ENCODE data around the gene USP3.
A peak's percentile ranks its signal among the peaks of the same experiment; 100 is the strongest.

The USP3 gene

GRCh38 chr15:63601026-63601703 lies 96.8 kb downstream of the USP3 start:
- peak; percentile 37 for DNase-seq (ENCODE audit: insufficient read length, low spot score)

GRCh38 chr15:63601704-63602185 lies 97.4 kb downstream of the USP3 start:
- TF ChIP-seq SPI1 (IDR thresholded peaks at IDR 0.05; ENCODE audit: low read depth, low read length) (no peak), PAX5 (IDR thresholded peaks at IDR 0.05; ENCODE audit: insufficient read depth, low read length, severe bottlenecking) (no peak), POU2F2 (IDR thresholded peaks at IDR 0.05; ENCODE audit: low read depth, low read length) (no peak), TAF1 (IDR thresholded peaks at IDR 0.05; ENCODE audit: low read depth, low read length) (no peak), POLR2AphosphoS5 (IDR thresholded peaks at IDR 0.05; ENCODE audit: low read depth, low read length) (no peak), POLR2A (IDR thresholded peaks at IDR 0.05; ENCODE audit: low read depth, low read length) (no peak)
- FAIRE-seq, result no peak
- DNase-seq (ENCODE audit: insufficient read length, low spot score), result no peak

More at GRCh38 chr15:63601026-63601703, 96.8 kb downstream of the USP3 start:
- peak; percentile 62 for FAIRE-seq
- TF ChIP-seq PAX5 (IDR thresholded peaks at IDR 0.05; ENCODE audit: insufficient read depth, low read length, severe bottlenecking), result no peak
- TF ChIP-seq POU2F2 (IDR thresholded peaks at IDR 0.05; ENCODE audit: low read depth, low read length), result peak; percentile 53; the same call in 1 of the 2 replicates
- no peak for TF ChIP-seq POLR2A (IDR thresholded peaks at IDR 0.05; ENCODE audit: low read depth, low read length)
- TF ChIP-seq SPI1 (IDR thresholded peaks at IDR 0.05; ENCODE audit: low read depth, low read length), result no peak
- 0 out of 2 replicates have a peak, but pooled peaks have one; percentile 13 for TF ChIP-seq POLR2AphosphoS5 (IDR thresholded peaks at IDR 0.05; ENCODE audit: low read depth, low read length)
- TF ChIP-seq TAF1 (IDR thresholded peaks at IDR 0.05; ENCODE audit: low read depth, low read length), result no peak

- DNase-seq (ENCODE audit: insufficient read length, low spot score) (no peak), FAIRE-seq (peak; percentile 20)
- TF ChIP-seq POLR2A (IDR thresholded peaks at IDR 0.05; ENCODE audit: low read depth, low read length) (no peak), POU2F2 (IDR thresholded peaks at IDR 0.05; ENCODE audit: low read depth, low read length) (no peak), TAF1 (IDR thresholded peaks at IDR 0.05; ENCODE audit: low read depth, low read length) (no peak), PAX5 (IDR thresholded peaks at IDR 0.05; ENCODE audit: insufficient read depth, low read length, severe bottlenecking) (no peak), SPI1 (IDR thresholded peaks at IDR 0.05; ENCODE audit: low read depth, low read length) (no peak), POLR2AphosphoS5 (IDR thresholded peaks at IDR 0.05; ENCODE audit: low read depth, low read length) (no peak)
These were observed 98.2 kb downstream of the USP3 start for GRCh38 chr15:63602595-63602994.

- DNase-seq (ENCODE audit: insufficient read length, low spot score) (no peak), FAIRE-seq (no peak)
- TF ChIP-seq SPI1 (IDR thresholded peaks at IDR 0.05; ENCODE audit: low read depth, low read length) (no peak), POLR2AphosphoS5 (IDR thresholded peaks at IDR 0.05; ENCODE audit: low read depth, low read length) (0 out of 2 replicates have a peak, but pooled peaks have one; percentile 16), POU2F2 (IDR thresholded peaks at IDR 0.05; ENCODE audit: low read depth, low read length) (no peak), TAF1 (IDR thresholded peaks at IDR 0.05; ENCODE audit: low read depth, low read length) (no peak), POLR2A (IDR thresholded peaks at IDR 0.05; ENCODE audit: low read depth, low read length) (0 out of 2 replicates have a peak, but pooled peaks have one; percentile 25), PAX5 (IDR thresholded peaks at IDR 0.05; ENCODE audit: insufficient read depth, low read length, severe bottlenecking) (no peak)
These were observed 99.1 kb downstream of the USP3 start for GRCh38 chr15:63603516-63603915.

GRCh38 chr15:63604281-63604680 lies 99.9 kb downstream of the USP3 start:
- no peak for DNase-seq (ENCODE audit: insufficient read length, low spot score)
- no peak for FAIRE-seq
- TF ChIP-seq PAX5 (IDR thresholded peaks at IDR 0.05; ENCODE audit: insufficient read depth, low read length, severe bottlenecking) (no peak), TAF1 (IDR thresholded peaks at IDR 0.05; ENCODE audit: low read depth, low read length) (no peak), POLR2A (IDR thresholded peaks at IDR 0.05; ENCODE audit: low read depth, low read length) (no peak), SPI1 (IDR thresholded peaks at IDR 0.05; ENCODE audit: low read depth, low read length) (no peak)

GRCh38 chr15:63605036-63605435 lies 100.6 kb downstream of the USP3 start:
- FAIRE-seq, result no peak
- DNase-seq (ENCODE audit: insufficient read length, low spot score), result no peak
- no peak for TF ChIP-seq POLR2AphosphoS5 (IDR thresholded peaks at IDR 0.05; ENCODE audit: low read depth, low read length)
- no peak for TF ChIP-seq POLR2A (IDR thresholded peaks at IDR 0.05; ENCODE audit: low read depth, low read length)
- no peak for TF ChIP-seq PAX5 (IDR thresholded peaks at IDR 0.05; ENCODE audit: insufficient read depth, low read length, severe bottlenecking)
- TF ChIP-seq TAF1 (IDR thresholded peaks at IDR 0.05; ENCODE audit: low read depth, low read length), result no peak
- TF ChIP-seq SPI1 (IDR thresholded peaks at IDR 0.05; ENCODE audit: low read depth, low read length), result no peak
- no peak for TF ChIP-seq POU2F2 (IDR thresholded peaks at IDR 0.05; ENCODE audit: low read depth, low read length)

- TF ChIP-seq SPI1 (IDR thresholded peaks at IDR 0.05; ENCODE audit: low read depth, low read length) (peak; percentile 77), POLR2AphosphoS5 (IDR thresholded peaks at IDR 0.05; ENCODE audit: low read depth, low read length) (no peak)
- FAIRE-seq, result peak; percentile 70
- DNase-seq (ENCODE audit: insufficient read length, low spot score), result peak; percentile 41
These were observed 101.4 kb downstream of the USP3 start for GRCh38 chr15:63605816-63606215.

GRCh38 chr15:63606308-63606707 lies 101.9 kb downstream of the USP3 start:
- FAIRE-seq (no peak), DNase-seq (ENCODE audit: insufficient read length, low spot score) (no peak)
- TF ChIP-seq POU2F2 (IDR thresholded peaks at IDR 0.05; ENCODE audit: low read depth, low read length) (no peak), TAF1 (IDR thresholded peaks at IDR 0.05; ENCODE audit: low read depth, low read length) (no peak), POLR2AphosphoS5 (IDR thresholded peaks at IDR 0.05; ENCODE audit: low read depth, low read length) (no peak), SPI1 (IDR thresholded peaks at IDR 0.05; ENCODE audit: low read depth, low read length) (no peak), PAX5 (IDR thresholded peaks at IDR 0.05; ENCODE audit: insufficient read depth, low read length, severe bottlenecking) (no peak), POLR2A (IDR thresholded peaks at IDR 0.05; ENCODE audit: low read depth, low read length) (no peak)

GRCh38 chr15:63608989-63609388 lies 104.6 kb downstream of the USP3 start:
- TF ChIP-seq POLR2AphosphoS5 (IDR thresholded peaks at IDR 0.05; ENCODE audit: low read depth, low read length) (no peak), SPI1 (IDR thresholded peaks at IDR 0.05; ENCODE audit: low read depth, low read length) (no peak), PAX5 (IDR thresholded peaks at IDR 0.05; ENCODE audit: insufficient read depth, low read length, severe bottlenecking) (no peak), POU2F2 (IDR thresholded peaks at IDR 0.05; ENCODE audit: low read depth, low read length) (no peak), POLR2A (IDR thresholded peaks at IDR 0.05; ENCODE audit: low read depth, low read length) (no peak), TAF1 (IDR thresholded peaks at IDR 0.05; ENCODE audit: low read depth, low read length) (no peak)
- DNase-seq (ENCODE audit: insufficient read length, low spot score), result no peak
- FAIRE-seq, result peak; percentile 45

Data from GM12891 (cell line).